Measurements from ENCODE around the gene PDE10A. TPM values are rescaled to one million over a fixed set of nuclear protein-coding genes. Genes with fewer than 3 reads are reported as not detected.
A peak's percentile ranks its signal among the peaks of the same experiment; 100 is the strongest.

Gene PDE10A
- total RNA-seq, 1 donor from 2014 or later: 6.0 TPM

- ATAC-seq: no peak
- TF ChIP-seq CTCF (IDR thresholded peaks at IDR 0.05): no peak
- intact Hi-C loops (cut with DNase I): no loop called here
These were observed 5.7 kb downstream of the PDE10A start for GRCh38 chr6:165657325-165657680.

GRCh38 chr6:165656581-165657324 is 6.3 kb downstream of the PDE10A start:
- DNase-seq (no peak), ATAC-seq (no peak)
- Histone ChIP-seq H3K36me3 (no peaks in the 10 kb centered on the region), H3K27ac (no peak overlapping the region), H3K4me3 (no peak overlapping the region), H3K4me1 (peaks cover 10% of the 10 kb centered on the region), H3K9me3 (no peaks in the 10 kb centered on the region), H3K27me3 (peaks cover 17% of the 10 kb centered on the region)
- TF ChIP-seq CTCF (IDR thresholded peaks at IDR 0.05): no peak
- intact Hi-C loops (cut with DNase I): no loop called here

More at GRCh38 chr6:165657325-165657680, 5.7 kb downstream of the PDE10A start:
- no peak for DNase-seq
- H3K36me3 ChIP-seq: no peaks in the 10 kb centered on the region
- no peaks in the 10 kb centered on the region for H3K9me3 ChIP-seq
- peaks cover 10% of the 10 kb centered on the region for H3K4me1 ChIP-seq
- H3K4me3 ChIP-seq: no peak overlapping the region
- no peak overlapping the region for H3K27ac ChIP-seq
- peaks cover 18% of the 10 kb centered on the region for H3K27me3 ChIP-seq

- intact Hi-C loops (cut with DNase I): no loop called here
- DNase-seq: no peak
- H3K27ac ChIP-seq: no peak overlapping the region
- ATAC-seq: no peak
- no peak overlapping the region for H3K4me3 ChIP-seq
- H3K9me3 ChIP-seq: no peaks in the 10 kb centered on the region
- H3K4me1 ChIP-seq: no peaks in the 10 kb centered on the region
- no peak for TF ChIP-seq CTCF (IDR thresholded peaks at IDR 0.05)
- no peaks in the 10 kb centered on the region for H3K36me3 ChIP-seq
- H3K27me3 ChIP-seq: peaks cover 1% of the 10 kb centered on the region
These were observed 7.8 kb downstream of the PDE10A start for GRCh38 chr6:165655191-165655590.

GRCh38 chr6:165654144-165654543 is 8.9 kb downstream of the PDE10A start:
- ATAC-seq (no peak), DNase-seq (no peak)
- no peak for TF ChIP-seq CTCF (IDR thresholded peaks at IDR 0.05)
- intact Hi-C loops (cut with DNase I): no loop called here
- Histone ChIP-seq H3K9me3 (no peaks in the 10 kb centered on the region), H3K4me1 (no peaks in the 10 kb centered on the region), H3K27ac (no peak overlapping the region), H3K4me3 (no peak overlapping the region), H3K27me3 (no peaks in the 10 kb centered on the region), H3K36me3 (no peaks in the 10 kb centered on the region)

GRCh38 chr6:165653607-165654006 is 9.4 kb downstream of the PDE10A start:
- H3K4me1 ChIP-seq: no peaks in the 10 kb centered on the region

More at GRCh38 chr6:165653607-165654006, 9.4 kb downstream of the PDE10A start:
- Histone ChIP-seq H3K36me3 (no peaks in the 10 kb centered on the region), H3K9me3 (no peaks in the 10 kb centered on the region), H3K4me3 (no peak overlapping the region), H3K27me3 (no peaks in the 10 kb centered on the region), H3K27ac (no peak overlapping the region)
- DNase-seq (no peak), ATAC-seq (peak; percentile 12)
- intact Hi-C loops (cut with DNase I): no loop called here
- TF ChIP-seq CTCF (IDR thresholded peaks at IDR 0.05): no peak

All from upper lobe of right lung (tissue), 1 donor.